BJ (cell line): ENCODE measurements around the gene CUX1. TPM values are rescaled to one million over a fixed set of nuclear protein-coding genes. Genes with fewer than 3 reads are reported as not detected.

ENCODE experiments used
- CTCF ChIA-PET: fragments of 350-600 bp; formaldehyde crosslinking; extraction: SDS; loops from one replicate; lab custom pipeline; 2021; ENCODE audit warnings: antibody characterized with exemption, inconsistent platforms; lab: Yijun Ruan, JAX
- POLR2A ChIA-PET: fragments of 300-600 bp; sonication (Branson Sonifier 250); formaldehyde crosslinking; extraction: SDS; loops from one replicate; lab custom pipeline; 2021; ENCODE audit warnings: antibody characterized with exemption; lab: Charles Lee
- DNase-seq: peaks from one replicate; pipeline ENCODE4 v3.0.0-alpha.2; 2011; ENCODE audit warnings: low read depth
- H3K27me3 ChIP-seq: 2 replicates; pipeline ENCODE4 v1.6.0; 2011; ENCODE audit warnings: low read length; ENCODE audit not compliant: control insufficient read depth, insufficient read depth
- H3K36me3 ChIP-seq: 2 replicates; pipeline ENCODE4 v1.5.1; 2011; ENCODE audit warnings: low read length; ENCODE audit not compliant: control insufficient read depth, insufficient read depth
- H3K4me3 ChIP-seq: 2 replicates; pipeline ENCODE4 v1.5.1; 2011; ENCODE audit warnings: low read depth, mild to moderate bottlenecking, control low read depth, low read length
- polyA plus RNA-seq: library from polyadenylated mRNA; depleted of rRNA; stranded (reverse); fragments of >200 nt; gene quantifications from 2 replicates; pipeline ENCODE4 v1.2.3, GENCODE V29; 2011
- TF ChIP-seq, protein P1 (sequence below): IDR thresholded peaks from 2 replicates; pipeline ENCODE4 v1.5.1; 2011; ENCODE audit warnings: low read depth, mild to moderate bottlenecking, control low read depth, inconsistent platforms, low read length, moderate library complexity; ENCODE audit not compliant: insufficient read depth

Gene CUX1
- polyA plus RNA-seq, 1 experiment, result 36.5 TPM

- ChIA-PET POLR2A (no interaction called here), CTCF (no interaction called here)
- TF ChIP-seq, protein P1, sequence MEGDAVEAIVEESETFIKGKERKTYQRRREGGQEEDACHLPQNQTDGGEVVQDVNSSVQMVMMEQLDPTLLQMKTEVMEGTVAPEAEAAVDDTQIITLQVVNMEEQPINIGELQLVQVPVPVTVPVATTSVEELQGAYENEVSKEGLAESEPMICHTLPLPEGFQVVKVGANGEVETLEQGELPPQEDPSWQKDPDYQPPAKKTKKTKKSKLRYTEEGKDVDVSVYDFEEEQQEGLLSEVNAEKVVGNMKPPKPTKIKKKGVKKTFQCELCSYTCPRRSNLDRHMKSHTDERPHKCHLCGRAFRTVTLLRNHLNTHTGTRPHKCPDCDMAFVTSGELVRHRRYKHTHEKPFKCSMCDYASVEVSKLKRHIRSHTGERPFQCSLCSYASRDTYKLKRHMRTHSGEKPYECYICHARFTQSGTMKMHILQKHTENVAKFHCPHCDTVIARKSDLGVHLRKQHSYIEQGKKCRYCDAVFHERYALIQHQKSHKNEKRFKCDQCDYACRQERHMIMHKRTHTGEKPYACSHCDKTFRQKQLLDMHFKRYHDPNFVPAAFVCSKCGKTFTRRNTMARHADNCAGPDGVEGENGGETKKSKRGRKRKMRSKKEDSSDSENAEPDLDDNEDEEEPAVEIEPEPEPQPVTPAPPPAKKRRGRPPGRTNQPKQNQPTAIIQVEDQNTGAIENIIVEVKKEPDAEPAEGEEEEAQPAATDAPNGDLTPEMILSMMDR, result no peak
- no peak for DNase-seq
- no peaks in the 10 kb centered on the region for H3K27me3 ChIP-seq
- H3K36me3 ChIP-seq, result no peaks in the 10 kb centered on the region
- no peak overlapping the region for H3K4me3 ChIP-seq
Measured at GRCh38 chr7:101996131-101996691, 178.8 kb downstream of the CUX1 start.

- TF ChIP-seq, protein P1, result no peak
- H3K27me3 ChIP-seq, result no peaks in the 10 kb centered on the region
Measured at GRCh38 chr7:101996876-101997275, 179.4 kb downstream of the CUX1 start.

GRCh38 chr7:101998029-101998905, 180.8 kb downstream of the CUX1 start:
- Histone ChIP-seq H3K27me3 (no peaks in the 10 kb centered on the region), H3K4me3 (no peak overlapping the region), H3K36me3 (no peaks in the 10 kb centered on the region)
- ChIA-PET CTCF (interaction anchor here (1.2 to 2.4 kb wide), 2 partner anchors 12 to 142 kb away, joined by 3 to 5 read pairs; no protein-coding TSS in a partner anchor), POLR2A (no interaction called here)
- no peak for DNase-seq
- TF ChIP-seq, protein P1, result no peak

More at GRCh38 chr7:101996876-101997275, 179.4 kb downstream of the CUX1 start:
- Histone ChIP-seq H3K4me3 (no peak overlapping the region), H3K36me3 (no peaks in the 10 kb centered on the region)
- no peak for DNase-seq
- ChIA-PET CTCF (interaction anchor here (2.4 kb wide), 1 partner anchor 10 kb away, joined by 5 read pairs; no protein-coding TSS in a partner anchor), POLR2A (no interaction called here)

DNA sequence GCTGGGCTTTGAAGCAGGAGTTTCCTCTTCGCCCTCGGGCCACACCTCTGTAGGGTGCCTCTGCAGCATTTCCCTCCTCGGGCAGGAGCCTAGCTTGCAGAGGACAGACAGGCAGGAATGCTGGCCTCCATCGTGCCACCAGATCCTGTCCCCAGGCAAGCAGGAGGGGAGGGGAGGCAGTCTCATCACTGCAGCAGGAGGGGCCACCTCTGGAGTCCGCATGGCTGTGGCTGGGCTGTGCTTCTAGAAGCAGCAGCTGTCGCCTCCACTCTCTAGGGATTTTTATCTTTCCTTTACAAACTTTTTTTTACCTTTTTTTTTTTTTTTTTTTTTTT, 181.4 kb downstream of the CUX1 start:
- ChIA-PET POLR2A (no interaction called here), CTCF (interaction anchor here (1.2 to 2.4 kb wide), 2 partner anchors 12 to 142 kb away, joined by 3 to 5 read pairs; no protein-coding TSS in a partner anchor)
- H3K4me3 ChIP-seq, result no peak overlapping the region
- no peak for DNase-seq
- H3K27me3 ChIP-seq, result no peaks in the 10 kb centered on the region
- no peaks in the 10 kb centered on the region for H3K36me3 ChIP-seq
- TF ChIP-seq, protein P1, result no peak

GRCh38 chr7:101999393-101999792, 182.0 kb downstream of the CUX1 start:
- H3K4me3 ChIP-seq, result no peak overlapping the region
- H3K27me3 ChIP-seq, result no peaks in the 10 kb centered on the region
- TF ChIP-seq, protein P1, result no peak
- H3K36me3 ChIP-seq, result no peaks in the 10 kb centered on the region
- CTCF ChIA-PET, result interaction anchor here (1.2 to 2.4 kb wide), 2 partner anchors 13 to 143 kb away, joined by 3 to 5 read pairs; no protein-coding TSS in a partner anchor
- DNase-seq, result no peak
- POLR2A ChIA-PET, result no interaction called here
